SJSA1 (cell line): ENCODE data around the gene RASA3. TPM values are rescaled to one million over a fixed set of nuclear protein-coding genes. Genes with fewer than 3 reads are reported as not detected.
A peak's percentile ranks its signal among the peaks of the same experiment; 100 is the strongest.

Experiments
- DNase-seq, 2 experiments: peaks; one replicate each; pipeline ENCODE4 v3.0.0-alpha.2; 2015 to 2020; ENCODE audit warnings: low spot score in 2 of 2, low read depth in 1 of 2
- H3K27ac ChIP-seq: fragments of 250-450 bp; sonication (Bioruptor Pico); 2 replicates; pipeline ENCODE4 v1.5.1; 2020; ENCODE audit warnings: mild to moderate bottlenecking, moderate library complexity
- H3K27me3 ChIP-seq: fragments of 250-450 bp; sonication (Bioruptor Pico); replicated peaks from 2 replicates; pipeline ENCODE4 v1.5.1; 2020; ENCODE audit warnings: mild to moderate bottlenecking, moderate library complexity
- H3K36me3 ChIP-seq: fragments of 250-450 bp; sonication (Bioruptor Pico); 2 replicates; pipeline ENCODE4 v1.5.1; 2020; ENCODE audit warnings: mild to moderate bottlenecking
- H3K4me1 ChIP-seq: fragments of 250-450 bp; sonication (Bioruptor Pico); replicated peaks from 2 replicates; pipeline ENCODE4 v1.6.1; 2021; ENCODE audit warnings: mild to moderate bottlenecking
- H3K4me3 ChIP-seq: fragments of 250-450 bp; sonication (Bioruptor Pico); 2 replicates; pipeline ENCODE4 v1.5.1; 2020; ENCODE audit warnings: mild to moderate bottlenecking
- H3K9me3 ChIP-seq: fragments of 250-450 bp; sonication (Bioruptor Pico); replicated peaks from 2 replicates; pipeline ENCODE4 v1.5.1; 2020; ENCODE audit warnings: mild to moderate bottlenecking
- total RNA-seq: library from RNA; depleted of rRNA; stranded (reverse); fragments of >200 nt; shearing (Covaris generic); gene quantifications from 2 replicates; pipeline ENCODE4 v1.2.3, GENCODE V29; 2014

RASA3 gene
- total RNA-seq, 1 experiment from 2014 or later = 19.8 TPM

DNA sequence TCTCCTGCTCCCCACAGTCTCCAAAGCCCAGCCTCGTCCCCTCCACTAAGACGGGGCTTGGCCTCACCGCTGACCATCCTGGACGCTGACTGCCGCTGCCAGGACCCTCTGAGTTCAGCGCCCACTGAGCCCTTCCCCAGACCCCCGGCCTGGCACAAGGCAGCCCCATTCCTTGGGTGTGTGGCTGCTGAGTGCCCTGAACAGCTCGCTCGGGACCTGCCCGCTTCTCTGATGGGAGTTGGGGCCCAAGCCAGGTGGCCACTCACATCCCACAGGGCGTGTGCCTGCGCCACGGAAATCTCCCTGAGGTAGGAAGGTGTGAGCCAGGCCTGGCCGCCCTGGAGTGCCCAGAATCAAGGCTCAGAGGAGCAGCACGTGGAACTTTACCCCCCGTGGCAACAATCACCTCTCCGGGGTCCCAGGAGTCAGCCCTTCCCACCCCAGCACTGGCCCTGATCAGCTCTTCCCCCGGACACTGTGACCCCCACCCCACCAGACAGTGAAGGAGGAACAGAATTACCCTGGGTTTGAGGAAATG is 179.4 kb downstream of the RASA3 start:
- Histone ChIP-seq H3K4me3 (no peak overlapping the region), H3K9me3 (no peaks in the 10 kb centered on the region), H3K27me3 (no peaks in the 10 kb centered on the region), H3K27ac (no peak overlapping the region), H3K4me1 (peaks cover 7% of the 10 kb centered on the region), H3K36me3 (no peaks in the 10 kb centered on the region)
- no peak for DNase-seq

DNA sequence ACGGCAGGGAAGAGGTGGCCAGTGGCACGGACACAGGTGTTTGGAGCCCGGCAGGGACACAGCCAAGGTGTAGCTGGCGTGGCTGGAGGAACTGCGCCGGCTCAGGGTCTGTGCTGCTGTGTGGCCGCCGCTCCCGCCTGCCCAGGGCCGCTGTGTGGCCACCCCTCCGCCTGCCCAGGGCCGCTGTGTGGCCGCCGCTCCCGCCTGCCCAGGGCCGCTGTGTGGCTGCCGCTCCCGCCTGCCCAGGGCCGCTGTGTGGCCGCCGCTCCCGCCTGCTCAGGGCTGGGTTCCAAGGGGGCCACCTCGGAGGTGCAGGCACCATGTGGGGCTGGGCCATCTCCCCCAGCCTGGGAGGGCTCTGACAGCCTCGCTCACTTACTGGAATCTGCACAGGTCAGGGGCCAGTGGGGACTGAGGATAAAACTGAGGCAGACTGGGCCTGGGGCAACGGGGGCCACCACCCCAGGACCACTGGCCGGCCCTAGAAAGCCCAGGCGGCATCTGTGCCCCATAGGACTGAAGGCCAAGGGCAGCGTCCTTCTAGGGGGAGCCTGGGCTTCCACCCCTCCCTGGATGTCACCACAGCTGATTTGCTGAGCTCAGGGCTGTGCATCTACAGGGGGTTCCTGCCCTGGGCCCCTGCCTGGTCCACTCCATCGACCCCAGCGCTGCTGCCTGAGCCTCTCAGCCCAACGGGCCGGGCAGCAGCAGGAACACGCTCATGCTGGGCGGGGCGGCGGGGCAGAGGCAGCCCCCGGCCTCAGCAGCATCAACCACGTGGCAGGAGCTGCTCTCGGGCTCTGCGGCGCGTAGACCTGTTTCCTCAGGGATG is 180.1 kb downstream of the RASA3 start:
- Histone ChIP-seq H3K4me3 (no peak overlapping the region), H3K27ac (no peak overlapping the region), H3K36me3 (no peaks in the 10 kb centered on the region), H3K4me1 (peaks cover 7% of the 10 kb centered on the region), H3K27me3 (no peaks in the 10 kb centered on the region), H3K9me3 (no peaks in the 10 kb centered on the region)
- DNase-seq = no peak

DNA sequence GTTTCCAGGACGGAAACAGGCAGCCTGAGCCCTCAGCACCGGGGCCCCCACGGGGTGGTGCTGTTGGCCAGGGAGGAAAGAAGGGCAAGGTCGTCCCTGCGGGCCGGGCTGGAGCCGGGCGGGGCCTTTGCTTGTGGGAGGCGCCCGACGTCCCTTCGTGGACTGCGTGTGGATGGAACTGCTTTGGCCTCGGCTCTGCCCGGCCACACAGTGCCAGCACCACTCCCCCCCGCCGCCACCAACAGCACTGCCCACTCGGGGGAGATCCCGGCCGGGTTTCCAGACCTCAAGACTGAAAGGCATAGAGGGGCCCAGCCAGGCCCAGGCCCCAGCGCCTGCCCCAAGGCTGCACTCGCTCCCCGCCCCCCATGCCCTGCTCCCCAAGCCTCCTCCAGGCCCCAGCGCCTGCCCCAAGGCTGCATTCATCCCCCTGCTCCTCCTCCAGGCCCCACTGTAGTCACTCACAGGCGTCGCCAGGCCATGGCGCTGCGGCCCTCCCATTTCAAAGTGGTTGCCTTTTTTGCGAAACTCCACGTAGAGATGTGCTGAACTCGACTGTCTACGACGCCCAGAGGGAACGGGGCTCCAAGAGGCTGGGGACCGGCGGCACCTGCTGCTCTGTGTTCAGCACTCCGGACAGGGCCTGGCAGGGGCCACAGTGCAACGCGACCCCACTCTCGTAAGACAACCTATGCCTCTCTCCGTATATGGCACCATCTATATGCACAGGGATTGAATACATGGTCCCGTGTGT is 181.0 kb downstream of the RASA3 start:
- Histone ChIP-seq H3K4me3 (no peak overlapping the region), H3K27me3 (no peaks in the 10 kb centered on the region), H3K9me3 (no peaks in the 10 kb centered on the region), H3K4me1 (peaks cover 7% of the 10 kb centered on the region), H3K36me3 (no peaks in the 10 kb centered on the region), H3K27ac (no peak overlapping the region)
- peak; percentile 63 to 81 for DNase-seq

DNA sequence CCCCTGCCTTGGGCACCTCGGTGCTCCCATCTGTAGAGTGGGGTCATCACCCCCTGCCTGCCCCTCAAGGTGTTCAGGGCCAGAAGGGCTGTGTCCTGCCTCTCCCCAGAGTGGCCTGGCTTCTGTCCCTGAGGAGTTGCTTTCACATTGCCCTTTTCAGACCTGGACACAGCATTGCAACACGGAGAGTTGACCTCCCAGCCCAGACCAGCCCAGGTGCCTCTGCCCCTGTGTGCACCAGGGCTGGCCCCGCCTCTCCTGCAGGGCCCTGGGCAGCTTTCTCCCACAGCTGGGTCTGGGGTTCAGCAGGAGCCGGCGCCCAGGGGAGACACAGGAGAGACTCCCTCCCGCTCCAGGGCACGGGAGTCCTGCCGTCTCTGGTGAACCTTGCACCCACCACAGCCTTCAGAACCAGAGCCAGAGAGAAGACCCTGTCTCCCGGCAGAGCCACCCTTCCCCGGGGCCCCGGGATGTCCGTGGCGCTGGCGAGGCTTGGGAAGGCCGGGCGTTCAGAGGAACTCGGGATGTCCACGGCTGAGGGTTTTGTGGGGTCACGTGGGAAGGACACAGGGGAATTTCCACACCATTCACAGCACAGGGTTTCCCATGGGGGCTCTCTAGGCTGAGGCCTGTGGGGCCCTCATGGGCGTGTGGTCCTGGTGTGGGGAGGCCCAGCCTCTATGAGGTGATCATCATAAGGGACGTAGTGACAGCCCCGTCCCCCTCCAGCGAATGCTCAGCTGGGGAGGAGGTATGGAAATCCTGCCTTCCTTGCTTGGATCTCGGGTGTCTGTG is 181.8 kb downstream of the RASA3 start:
- Histone ChIP-seq H3K9me3 (no peaks in the 10 kb centered on the region), H3K27ac (no peak overlapping the region), H3K27me3 (no peaks in the 10 kb centered on the region), H3K36me3 (no peaks in the 10 kb centered on the region), H3K4me1 (peaks cover 7% of the 10 kb centered on the region), H3K4me3 (no peak overlapping the region)
- no peak for DNase-seq

DNA sequence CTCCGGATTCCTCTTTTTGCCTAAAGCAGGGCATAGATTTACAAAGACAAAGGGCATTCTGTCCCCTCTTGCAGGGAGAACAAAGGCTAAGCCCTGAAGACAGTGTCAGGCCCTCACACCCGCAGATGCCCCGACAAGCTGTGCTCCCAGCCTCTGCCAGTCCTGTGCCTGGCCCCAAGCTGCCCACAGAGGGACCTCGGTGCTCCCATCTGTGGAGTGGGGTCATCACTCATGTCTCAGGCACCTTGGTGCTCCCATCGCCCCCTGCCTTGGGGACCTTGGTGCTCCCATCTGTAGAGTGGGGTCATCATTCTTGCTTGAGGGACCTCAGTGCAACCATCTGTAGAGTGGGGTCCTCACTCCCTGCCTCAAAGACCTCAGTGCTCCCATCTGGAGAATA is 182.9 kb downstream of the RASA3 start:
- peaks cover 7% of the 10 kb centered on the region for H3K4me1 ChIP-seq
- DNase-seq = no peak
- H3K27me3 ChIP-seq = no peaks in the 10 kb centered on the region
- no peaks in the 10 kb centered on the region for H3K36me3 ChIP-seq
- H3K4me3 ChIP-seq = no peak overlapping the region
- no peaks in the 10 kb centered on the region for H3K9me3 ChIP-seq
- H3K27ac ChIP-seq = no peak overlapping the region

DNA sequence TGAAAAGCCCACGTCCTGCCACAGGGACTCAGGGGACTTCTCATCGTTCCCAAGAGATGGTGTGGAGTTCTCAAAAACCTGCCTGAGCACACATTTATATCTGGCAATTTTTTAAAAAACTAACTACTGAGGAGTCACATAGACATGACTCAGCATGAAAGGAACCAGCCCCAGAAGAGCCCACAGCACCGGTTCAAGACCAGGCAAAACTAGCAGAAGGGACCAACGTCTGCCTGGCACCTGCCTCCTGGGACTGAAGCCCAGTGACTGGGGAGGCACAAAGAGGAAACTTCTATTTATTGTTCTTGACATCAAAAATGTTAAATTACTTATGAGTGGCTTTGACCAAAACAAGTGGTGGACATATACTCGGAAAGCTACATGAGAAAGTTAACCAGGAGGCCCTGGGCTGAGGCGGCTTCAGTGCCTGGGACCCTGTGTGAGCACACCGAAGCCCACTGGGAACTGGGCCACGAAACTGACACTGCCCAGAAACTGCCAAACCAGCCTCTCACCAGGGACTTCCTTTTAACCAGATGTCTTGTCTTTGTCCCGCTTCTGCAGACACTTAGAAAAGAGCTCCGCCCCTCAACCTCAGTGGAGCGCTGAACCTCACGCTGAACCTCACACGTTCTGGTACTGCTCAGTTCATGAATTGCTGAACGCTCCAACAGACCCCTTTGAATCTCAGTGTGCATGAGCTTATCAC is 184.2 kb downstream of the RASA3 start:
- H3K36me3 ChIP-seq = no peaks in the 10 kb centered on the region
- no peaks in the 10 kb centered on the region for H3K27me3 ChIP-seq
- H3K4me3 ChIP-seq = no peak overlapping the region
- DNase-seq = no peak
- H3K27ac ChIP-seq = no peak overlapping the region
- H3K4me1 ChIP-seq = peaks cover 7% of the 10 kb centered on the region
- H3K9me3 ChIP-seq = no peaks in the 10 kb centered on the region

DNA sequence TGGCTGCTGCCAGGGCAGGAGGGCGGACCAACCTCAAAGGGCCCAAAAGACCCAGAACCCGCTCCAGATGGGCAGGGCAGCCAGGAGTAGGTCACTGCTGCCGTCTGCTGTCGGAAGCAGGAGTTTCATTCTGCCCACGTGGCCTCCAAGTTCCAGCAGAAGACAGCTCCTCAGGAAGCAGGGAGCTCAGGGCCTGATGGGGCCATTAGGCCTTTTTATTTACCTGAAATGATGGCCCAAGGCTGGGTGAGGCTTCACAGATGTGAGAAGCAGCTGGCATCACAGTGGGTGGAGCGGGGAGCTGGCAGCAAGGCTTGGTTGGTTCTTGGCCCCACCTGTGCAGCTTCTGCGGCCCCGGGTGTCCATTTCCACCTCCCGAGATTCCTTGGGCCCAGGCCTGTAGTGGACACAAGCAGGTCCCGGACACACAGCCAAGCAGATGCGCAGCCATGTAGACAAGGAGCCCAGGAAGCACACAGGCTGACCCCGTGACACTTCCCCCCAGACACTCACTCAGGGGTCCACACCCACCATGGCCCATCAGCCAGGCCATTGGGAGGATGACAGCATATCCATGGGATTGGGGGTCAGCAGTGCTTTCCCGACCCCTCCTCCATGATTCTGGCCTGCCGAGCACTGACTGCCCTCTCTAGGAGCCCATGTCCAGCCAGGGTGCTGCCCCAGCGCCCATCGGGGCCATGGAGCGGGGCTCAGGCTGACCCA is 185.0 kb downstream of the RASA3 start:
- H3K27me3 ChIP-seq = no peaks in the 10 kb centered on the region
- no peaks in the 10 kb centered on the region for H3K36me3 ChIP-seq
- DNase-seq = peak in 1 of 2 experiments; percentile 12
- H3K27ac ChIP-seq = no peak overlapping the region
- H3K4me3 ChIP-seq = no peak overlapping the region
- H3K9me3 ChIP-seq = no peaks in the 10 kb centered on the region
- H3K4me1 ChIP-seq = peaks cover 8% of the 10 kb centered on the region

DNA sequence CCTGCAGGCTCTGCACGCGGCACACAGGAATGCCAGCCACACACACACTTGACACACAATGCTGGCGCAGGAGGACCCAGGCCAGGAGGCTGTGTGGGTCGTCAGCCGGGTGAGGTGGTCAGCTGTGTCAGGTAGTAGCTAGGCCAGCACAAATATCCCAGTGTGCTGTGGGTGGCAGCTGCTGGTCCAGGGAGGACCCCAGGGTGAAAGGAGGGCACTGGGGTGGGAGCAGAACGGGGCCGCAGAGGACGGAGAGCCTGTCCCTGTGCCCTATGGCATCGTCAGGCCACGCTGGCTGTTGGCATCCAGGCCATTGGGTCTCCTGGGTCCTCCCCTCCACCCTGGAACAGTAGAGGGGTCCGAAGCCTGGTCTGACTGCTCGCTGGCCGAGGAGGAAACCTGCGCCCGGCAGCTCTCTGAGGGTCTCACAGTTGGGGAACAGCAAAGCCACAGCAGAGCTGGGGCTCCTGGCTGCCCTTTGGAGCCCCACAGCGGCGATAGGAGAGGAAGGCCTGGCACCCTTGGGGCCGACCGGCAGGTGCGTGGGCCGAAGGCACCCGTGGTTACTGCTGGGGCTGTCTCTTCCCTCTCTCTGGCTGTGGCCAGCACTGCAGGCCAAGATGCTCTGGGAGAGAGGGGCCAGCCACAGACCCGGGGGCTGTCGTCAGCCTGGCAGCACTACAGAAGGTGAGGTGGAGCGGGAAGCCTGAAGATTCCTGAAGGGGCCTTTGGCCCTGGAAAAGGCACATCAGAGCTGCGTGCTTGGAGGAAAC is 185.8 kb downstream of the RASA3 start:
- Histone ChIP-seq H3K27me3 (no peaks in the 10 kb centered on the region), H3K9me3 (no peaks in the 10 kb centered on the region), H3K4me3 (no peak overlapping the region), H3K36me3 (no peaks in the 10 kb centered on the region), H3K4me1 (peaks cover 17% of the 10 kb centered on the region), H3K27ac (no peak overlapping the region)
- no peak for DNase-seq

DNA sequence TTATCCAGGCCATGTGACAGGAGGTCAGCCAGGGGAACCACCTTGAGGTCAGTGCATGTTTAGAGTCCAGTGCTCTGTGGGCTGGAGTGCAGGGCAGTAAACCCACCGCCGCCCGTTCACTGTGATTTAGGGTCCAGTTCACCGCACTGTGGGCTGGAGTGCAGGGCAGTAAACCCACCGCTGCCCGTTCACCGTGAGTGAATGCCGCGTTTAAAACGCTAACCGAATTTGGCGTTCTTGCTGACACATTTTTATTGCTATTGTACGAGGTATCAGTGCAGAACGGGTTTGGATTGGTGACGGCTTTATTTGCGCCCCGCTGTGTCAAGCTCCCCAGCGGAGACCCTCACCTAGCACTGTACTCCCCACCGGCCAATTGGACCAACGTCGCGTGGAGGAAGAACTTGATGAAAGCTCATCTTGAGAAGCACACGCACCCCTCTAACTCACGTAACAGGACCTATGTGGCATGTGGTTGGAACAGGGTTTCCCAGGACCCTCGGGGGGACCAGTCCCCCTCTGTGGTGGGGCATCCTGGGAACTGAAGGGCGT is 186.5 kb downstream of the RASA3 start:
- Histone ChIP-seq H3K27me3 (no peaks in the 10 kb centered on the region), H3K36me3 (no peaks in the 10 kb centered on the region), H3K4me1 (peaks cover 16% of the 10 kb centered on the region), H3K4me3 (no peak overlapping the region), H3K27ac (no peak overlapping the region), H3K9me3 (no peaks in the 10 kb centered on the region)
- no peak for DNase-seq

DNA sequence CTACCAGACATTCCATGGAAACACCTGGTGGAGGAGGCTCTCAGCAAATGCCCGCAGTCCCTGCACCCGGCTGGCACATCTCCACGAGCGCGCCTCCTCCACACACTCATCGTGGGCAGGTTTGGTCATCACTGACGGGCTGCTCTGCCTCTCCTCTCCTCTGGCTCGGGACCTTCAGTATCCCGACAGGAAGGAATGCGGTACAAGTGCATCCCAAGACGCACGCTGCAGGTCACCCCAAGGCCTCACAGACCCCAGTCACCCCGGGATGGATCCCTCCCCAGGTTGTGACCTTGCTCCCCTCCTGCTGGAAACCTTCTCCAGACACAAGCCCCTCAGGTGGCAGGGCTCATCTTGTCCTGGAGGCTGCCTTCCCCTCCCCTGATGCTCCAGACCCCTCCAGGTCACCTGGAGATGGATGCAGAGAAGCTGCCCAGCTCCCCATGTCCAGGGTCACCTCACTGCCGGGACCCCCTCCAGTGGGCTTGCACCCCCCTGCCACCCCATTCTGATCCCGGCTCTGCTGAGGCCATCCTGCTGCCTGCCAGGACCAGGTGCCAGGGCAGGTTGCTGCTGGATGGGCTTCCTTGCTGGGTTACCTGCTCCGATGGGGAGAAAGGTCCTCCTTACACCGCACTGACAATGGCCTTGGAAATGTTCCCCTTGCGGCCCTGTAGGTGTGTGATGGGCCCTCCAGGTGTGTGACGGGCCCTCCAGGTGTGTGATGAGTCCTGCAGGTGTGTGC is 188.4 kb downstream of the RASA3 start:
- Histone ChIP-seq H3K4me3 (no peak overlapping the region), H3K27me3 (no peaks in the 10 kb centered on the region), H3K4me1 (peaks cover 13% of the 10 kb centered on the region), H3K36me3 (no peaks in the 10 kb centered on the region), H3K27ac (no peak overlapping the region), H3K9me3 (no peaks in the 10 kb centered on the region)
- no peak for DNase-seq

DNA sequence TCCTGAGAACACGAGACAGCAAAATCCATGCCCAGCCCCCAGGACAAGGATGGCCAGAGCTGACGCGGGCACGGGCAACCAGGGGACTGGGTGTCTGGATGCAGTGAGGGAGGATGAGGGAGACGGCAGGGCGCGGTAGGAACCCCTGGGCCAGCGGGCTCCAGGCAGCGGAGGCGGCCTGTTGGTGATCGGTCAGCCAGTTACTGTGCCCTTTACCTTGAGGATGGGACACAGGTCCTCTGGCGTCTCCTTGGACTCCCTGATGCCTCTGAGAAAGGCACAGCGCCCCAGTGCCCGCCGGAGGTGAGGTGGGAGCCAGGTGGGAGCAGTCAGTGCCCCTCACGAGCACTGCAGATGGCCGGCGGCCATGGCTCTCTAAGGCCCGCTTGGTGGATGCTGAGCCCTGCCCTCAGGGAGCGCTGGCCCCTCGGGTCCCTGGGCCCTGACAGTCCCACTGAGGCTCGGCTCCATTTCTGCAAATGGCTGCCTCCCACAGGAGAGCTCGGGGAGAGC is 189.8 kb downstream of the RASA3 start:
- DNase-seq = no peak
- Histone ChIP-seq H3K4me3 (no peak overlapping the region), H3K27me3 (no peaks in the 10 kb centered on the region), H3K4me1 (peaks cover 13% of the 10 kb centered on the region), H3K27ac (no peak overlapping the region), H3K9me3 (no peaks in the 10 kb centered on the region), H3K36me3 (no peaks in the 10 kb centered on the region)
